HG03103 (cell line): ENCODE data around the gene CHCHD6.

Experiments used
- ATAC-seq: cut with Tn5 transposase; IDR thresholded peaks from one replicate; pipeline ENCODE4 v1.9.1; 2021; ENCODE audit warnings: low read depth; ENCODE audit not compliant: unreplicated experiment

Gene CHCHD6

DNA sequence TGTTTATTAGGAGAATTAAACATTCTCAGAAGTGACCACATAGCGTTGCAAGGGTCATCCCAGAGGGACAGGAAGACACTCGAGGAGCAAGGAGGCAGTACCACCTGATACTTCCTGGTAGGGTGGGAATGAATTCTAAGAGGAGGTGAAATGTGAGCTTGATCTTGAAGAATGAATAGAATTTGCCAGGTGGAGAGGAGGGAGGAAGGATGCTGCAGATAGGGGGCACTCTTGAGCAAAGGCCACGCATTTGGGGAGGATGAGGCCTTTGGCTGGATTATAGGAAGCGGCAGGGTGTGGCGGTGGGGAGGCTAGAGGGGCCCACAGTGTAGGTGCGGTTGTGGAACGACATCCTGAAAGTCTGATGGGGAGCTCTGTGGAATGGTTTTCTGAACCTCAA lies 33.5 kb downstream of the CHCHD6 start:
- no peak for ATAC-seq

DNA sequence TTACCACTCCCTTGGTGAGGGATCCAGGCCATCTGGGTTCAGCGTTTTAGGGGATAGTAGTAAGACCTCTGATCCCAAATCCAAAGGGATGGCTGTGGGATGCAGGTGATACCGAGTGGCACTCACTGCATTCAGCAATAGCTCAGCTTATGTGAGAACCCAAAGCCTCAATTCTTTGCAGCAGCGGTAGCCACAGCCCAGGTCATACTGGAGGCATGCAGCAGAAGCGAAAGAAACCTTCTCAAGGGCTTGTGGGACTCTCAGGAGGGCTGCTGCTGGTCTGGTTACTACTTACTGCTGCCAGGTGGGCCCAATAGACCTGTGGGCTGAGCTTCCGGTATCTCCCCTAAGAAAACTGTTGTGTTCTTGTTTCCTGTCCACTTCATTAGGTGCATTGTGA lies 38.0 kb downstream of the CHCHD6 start:
- no peak for ATAC-seq

DNA sequence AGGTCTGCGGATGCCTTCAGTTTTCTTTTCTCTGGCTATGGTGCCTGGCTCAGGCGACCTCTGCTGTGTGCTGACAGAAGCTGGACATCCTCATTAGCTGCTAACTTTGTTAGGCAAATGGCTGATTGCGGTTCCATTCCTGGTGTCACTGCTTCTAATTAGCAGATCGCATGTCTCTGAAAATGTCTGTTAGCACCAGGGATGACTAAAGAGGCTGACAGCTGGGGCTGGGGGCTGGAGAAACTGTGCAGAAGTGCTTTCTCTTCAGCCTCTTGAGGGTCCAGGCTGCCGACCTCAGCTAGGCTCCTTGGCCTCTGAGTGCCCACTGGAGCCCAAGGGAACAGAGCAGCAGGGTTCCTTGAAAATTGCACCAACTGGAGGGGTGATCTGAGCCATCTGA lies 39.3 kb downstream of the CHCHD6 start:
- no peak for ATAC-seq

DNA sequence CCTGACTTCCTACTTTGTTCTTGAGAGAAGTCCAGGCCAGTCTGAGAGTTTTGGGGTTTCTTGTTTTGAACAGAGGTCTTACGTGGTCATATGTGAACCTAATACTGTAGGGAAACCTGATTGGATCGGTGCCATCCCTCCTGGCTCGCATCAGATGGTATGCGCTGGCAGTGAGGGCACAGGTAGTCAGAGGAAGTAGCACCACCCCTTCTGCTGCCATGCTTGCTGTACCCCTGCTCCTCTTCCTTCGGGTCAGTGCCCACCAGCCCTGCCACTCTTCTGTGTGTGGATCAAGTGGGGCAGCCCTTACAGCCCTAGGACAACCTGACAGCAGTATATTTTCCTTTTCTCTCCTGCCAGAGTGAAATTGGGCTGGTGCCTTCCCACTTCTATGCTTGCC lies 39.7 kb downstream of the CHCHD6 start:
- ATAC-seq, result no peak

DNA sequence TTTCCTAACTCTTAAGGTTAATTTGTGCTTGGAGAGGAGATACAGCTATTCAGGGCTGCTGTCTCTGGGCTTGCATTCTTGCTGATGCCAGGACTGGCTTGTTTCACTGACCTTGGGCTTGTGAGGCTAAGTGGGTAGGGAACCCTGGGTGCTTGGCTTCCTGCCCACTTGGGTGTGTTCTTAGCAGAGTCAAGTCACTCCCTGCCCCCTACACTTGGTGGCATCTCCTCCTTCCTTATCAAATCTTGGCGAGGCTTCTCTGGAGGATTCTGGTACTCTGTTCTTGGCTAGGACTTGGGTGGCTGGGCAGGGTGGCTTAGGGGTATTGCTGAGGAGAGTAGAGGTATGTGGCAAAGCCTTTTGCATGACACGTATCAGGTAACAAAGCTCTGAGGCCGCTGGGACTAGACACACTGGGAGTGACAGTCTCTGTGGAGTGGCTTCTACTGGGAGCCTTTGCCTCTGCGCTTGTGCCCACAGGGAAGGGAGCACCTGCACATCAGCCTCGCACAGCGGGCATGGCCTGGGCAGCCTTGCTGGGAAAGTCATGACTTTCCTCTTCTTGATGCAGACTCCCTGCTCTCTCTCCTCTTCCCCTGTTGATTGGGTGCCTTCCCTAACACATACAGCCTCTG lies 41.8 kb downstream of the CHCHD6 start:
- no peak for ATAC-seq

DNA sequence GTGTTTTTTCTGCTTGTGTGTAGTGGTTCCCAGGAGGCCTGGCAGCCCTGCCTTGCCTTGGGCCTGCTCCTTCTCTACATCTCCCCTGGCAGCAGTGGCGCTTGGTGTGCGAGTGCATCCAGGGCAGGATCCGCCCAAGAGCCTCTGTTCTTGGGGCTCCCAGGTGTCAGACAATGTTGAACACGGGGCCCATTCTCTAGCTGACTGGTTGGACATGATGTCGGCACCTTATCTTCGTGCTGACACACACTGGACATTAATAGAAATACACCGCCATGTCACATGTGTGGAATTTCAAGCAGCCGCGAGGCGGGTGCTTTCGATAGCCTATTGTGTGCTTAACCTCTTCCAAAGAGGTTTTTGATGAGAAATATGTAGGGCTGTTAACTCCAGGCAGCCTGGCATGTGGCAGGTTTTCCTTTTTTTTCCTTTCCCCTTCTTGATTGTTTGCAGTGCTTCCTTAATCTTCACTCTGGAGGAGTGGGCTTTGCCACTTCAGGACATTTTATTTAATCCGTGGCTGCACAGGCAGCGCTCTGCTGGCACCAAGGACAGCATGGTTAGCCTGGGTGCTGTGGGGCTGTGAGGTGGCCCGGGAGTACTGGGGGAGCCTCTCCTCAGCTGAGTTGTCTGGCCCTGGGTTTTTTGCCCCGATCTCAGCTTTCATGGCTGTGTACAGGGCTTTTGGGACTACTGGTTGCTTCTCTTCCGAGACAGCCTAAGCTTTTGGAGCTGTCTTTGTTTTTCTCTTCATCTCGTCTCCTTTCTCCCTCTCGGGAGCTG lies 42.5 kb downstream of the CHCHD6 start:
- no peak for ATAC-seq

DNA sequence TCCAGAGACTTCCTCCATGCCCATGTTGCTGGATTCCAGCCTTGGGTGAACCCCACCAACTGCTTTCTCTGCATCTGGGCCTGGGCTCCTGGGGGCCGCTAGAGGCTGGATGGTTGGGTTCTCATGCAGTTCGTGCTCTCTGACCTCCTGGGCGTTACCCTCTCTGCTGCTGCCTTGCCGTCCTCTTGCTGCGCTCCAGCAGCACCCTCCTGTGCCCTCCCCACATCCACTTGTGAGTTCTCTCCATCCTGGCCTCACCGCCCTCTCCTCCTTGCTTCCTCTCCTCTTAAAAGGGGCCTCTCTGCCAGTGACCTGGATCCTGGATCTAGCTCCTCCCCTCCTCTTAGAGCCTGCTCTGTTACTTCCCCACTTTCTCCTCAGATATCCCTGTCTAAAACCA lies 43.7 kb downstream of the CHCHD6 start:
- no peak for ATAC-seq

DNA sequence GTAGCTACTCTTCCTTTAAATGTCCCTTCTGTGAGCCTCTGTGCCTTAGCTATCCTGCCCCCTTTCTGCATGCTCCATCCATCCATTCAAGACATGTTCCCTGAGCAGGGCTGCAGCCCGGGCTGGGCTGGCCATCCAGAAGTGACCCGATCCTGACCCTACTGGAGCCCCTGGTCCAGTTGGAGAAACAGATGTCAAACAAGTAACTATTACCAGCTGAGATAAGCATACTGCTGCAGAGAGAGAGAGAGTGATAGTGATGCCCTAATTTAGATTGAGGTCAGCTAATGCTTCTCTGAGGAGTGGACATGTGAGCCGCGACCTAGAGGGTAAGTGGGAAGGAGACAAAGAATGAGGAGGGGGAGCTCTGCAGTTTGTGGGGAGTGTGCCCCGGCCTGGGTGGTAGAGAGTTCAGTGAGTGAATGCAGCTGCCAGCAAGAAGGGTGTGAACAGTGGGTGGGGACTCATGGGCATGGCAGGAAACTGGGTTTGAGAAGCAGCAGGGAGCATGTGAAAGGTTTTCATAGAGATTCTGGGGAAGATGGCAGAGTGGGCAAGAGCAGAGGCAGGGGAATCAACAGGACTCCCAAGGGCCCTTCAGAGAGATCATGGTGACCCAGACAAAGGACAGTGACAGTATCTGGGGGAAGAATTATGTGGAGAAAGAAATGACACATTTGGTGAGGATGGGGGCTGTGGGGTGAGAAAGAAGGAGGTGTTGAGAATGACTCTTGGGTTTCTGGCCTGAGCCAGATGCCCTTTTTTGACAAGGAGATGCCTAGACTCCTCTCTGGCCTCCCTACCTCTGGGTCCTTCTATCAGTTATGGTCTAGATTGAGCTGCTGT lies 44.9 kb downstream of the CHCHD6 start:
- no peak for ATAC-seq

DNA sequence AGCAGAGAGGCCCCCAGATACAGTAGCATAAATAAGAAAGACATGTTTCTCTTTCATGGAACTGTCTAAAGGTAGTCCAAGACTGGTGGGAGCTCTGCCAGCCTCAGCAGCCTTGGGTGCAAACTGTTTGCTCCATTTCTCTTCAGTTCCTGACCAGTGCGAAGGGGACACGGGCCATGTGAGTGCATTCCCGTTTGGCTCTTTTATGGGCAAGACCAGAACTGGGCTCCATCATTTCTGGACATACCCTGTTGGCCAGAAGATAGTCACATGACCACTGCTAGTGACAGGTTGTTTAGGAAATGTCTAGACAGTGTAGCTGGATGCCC lies 45.5 kb downstream of the CHCHD6 start:
- ATAC-seq, result no peak

DNA sequence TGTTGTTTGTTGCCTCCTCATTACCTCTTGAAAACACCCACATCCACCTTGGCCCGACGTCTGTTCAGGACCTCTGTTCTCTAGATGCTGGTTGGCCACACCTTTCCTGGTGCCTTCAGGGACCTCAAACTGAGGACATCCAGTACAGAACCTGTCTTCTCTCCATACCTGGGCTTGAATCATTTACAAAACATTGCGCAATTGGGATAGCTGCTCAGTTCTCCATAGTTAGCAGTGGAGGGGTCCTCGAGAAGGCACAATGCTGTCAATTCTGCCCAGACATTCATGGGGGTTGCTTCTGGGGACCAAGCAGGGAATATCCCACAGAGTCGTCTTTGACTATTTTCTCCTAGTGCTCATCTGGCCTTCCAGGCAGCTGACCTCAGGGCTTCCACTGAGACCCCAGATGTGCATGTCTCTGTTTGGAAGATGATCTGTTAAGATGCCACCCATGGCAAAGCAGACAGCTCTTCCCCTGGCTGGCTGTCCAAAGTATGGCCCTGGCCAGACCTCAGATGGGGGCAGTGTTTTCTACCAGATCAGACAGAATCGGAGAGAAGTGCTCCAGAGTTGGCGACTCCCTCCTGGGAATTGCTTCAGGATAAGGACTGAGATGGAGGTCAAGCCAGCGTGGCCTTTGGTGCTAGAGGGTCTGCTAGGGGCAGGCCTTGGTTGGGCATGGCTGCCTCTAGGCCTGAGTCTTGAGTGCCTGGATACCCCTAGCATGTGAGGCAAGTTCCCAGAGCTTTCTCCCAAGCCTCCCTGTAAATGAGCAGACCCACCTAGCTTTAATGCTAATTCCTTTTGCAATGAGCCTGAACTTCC lies 46.1 kb downstream of the CHCHD6 start:
- no peak for ATAC-seq

DNA sequence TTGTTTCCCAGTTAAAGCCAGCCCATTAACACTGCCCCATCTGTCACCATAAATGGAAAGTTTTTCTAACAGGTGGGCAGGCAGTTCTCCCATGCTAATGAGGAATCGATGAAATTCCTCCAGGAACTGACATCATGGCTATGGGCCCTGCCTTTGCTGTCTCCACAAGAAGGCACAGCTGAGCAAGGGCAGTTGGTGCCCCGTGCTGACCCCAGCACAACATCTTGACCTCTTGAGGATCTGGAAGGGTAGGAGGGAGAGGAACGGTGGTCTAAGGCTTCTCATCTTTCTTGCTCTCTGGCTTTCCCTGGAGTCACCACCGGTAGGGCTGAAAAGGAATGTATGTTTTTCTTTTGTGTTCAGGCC lies 46.7 kb downstream of the CHCHD6 start:
- no peak for ATAC-seq

DNA sequence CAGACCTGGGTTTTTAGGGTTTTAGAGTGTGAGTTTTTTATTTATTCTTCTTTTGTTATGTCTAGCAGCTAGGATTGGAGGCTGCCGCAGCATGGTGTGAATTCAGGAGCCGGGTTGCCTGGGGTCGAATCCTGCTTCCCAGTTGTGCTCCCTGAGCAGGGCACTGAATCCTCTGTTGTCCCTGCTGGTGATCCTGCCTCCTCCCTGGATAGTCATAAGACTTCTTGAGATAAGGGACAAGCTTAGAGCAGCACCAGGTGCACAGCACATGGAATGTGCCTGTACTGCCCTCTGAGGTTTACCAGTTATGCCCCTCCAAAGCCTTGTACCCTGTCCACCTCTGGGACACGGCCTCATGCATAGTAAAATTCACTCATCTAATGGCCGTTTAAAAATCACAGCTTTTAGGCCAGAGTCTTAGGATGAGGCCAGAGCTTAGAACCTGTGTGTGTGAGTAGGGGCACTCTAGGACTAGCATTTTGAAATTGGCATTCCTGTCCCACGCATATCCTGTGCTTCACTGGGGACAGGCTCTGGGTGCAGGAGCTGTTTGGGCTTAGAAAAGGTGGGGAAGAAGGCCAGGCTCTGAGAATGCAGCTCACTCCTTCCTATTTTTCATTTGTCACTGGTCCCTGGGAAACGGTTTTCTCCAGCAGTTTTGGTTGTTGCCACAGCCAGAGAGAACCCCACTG lies 47.7 kb downstream of the CHCHD6 start:
- ATAC-seq, result no peak

DNA sequence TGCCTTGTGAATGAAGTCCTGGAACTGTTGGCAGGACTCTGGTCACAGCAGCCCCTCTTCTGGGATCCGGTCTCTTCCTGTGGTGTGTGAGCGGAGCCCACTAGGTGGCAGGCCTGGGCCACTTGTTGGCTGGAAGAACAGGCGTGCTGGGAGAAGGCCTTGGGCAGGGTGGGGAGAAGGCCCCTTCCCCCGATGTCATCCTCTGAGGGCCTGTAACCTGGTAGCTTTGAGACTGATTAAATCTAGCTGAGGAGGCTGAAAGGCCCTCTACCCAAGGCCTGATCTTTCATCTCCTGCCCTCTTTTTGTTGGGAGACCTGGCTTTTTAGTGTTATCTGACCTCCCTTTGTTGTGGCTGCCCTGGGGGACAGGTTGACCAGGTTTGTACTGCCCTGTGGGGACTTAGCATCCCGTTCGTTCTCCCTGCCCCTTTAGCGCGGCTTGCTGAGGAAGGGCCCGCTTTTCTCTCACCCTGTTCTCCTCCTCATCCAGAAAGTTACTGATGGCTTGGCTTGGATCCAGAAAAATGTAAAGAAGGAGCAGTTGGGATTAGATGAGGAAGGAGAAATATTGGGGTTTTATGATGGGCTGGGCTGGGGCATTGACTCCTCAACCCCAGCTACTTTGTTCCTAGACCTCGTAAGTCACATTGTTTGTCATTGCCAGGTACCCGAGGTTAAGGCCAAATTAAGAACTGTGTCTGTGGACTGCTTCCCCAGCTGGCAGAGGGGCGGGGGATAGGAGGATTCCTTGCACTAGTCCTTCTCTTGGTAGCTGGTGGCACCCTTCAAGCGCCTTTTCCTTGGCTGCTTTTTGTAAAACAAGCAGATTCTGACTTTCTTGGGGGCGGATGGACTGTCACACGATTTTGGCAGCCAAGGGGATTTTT lies 48.5 kb downstream of the CHCHD6 start:
- no peak for ATAC-seq

DNA sequence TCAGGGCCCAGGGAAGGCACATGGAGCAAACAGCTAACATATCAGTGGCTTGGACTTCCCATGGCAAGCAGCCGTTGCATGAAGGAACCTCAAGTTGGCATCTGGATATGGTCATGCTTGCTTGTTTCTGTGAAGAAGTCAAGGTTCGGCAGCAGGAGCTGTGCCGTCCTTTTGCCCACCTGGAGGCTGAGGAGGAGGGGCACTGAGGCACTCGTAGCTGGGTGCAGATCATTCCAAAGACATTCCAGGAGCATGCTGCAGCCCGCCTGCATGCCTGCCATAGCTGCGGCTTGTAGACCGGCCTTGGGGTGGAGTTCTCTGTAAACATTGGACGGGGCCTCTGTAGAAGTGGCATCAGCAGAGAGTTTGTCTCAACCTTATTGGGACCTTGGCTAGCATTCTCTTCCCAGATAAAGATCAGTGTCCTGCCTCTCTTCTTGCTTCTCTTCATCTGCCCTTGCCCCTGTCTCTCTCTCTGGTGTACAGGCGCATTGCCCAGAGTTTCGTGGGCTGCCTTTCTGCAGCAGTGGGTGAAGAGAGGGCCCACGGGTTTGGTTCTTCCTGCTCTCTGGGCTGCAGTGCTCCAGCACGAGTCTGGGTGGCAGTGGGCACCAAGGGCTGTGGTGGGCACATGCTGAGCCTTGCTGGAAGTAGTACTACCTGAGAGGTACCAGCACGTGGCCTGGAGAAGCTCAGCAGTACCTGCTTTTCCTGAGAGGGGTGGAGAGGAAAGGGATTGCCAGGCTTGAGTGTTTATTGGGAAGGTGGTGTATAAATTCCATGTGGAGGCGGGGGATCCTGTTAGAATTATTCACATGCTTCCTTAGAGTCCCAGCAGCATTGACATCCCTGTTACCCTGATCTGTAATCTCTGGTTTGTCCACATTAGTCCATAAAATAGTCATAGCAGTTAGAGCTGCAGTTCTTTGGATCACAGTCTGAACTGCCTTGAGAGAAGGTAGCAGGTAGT lies 49.4 kb downstream of the CHCHD6 start:
- no peak for ATAC-seq

DNA sequence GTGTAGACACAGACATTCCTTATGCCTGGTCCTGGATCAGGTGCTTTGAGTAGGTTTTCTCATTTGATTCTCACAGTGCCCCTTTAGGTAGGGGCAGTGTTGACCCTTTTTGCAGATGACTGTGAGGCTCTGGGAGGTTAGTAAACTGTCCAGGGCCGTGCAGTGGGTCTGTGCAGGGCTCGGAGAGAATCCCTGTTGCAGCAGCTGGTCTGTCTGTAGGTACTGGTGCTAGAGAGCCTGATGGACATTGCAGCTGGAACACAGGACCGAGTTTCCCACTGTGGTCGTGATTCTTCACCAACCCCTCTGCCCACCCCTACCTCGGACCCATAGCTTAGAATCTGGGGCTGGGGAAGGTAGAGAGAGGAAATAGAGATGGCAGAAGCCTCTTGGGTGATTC lies 51.8 kb downstream of the CHCHD6 start:
- ATAC-seq, result no peak

DNA sequence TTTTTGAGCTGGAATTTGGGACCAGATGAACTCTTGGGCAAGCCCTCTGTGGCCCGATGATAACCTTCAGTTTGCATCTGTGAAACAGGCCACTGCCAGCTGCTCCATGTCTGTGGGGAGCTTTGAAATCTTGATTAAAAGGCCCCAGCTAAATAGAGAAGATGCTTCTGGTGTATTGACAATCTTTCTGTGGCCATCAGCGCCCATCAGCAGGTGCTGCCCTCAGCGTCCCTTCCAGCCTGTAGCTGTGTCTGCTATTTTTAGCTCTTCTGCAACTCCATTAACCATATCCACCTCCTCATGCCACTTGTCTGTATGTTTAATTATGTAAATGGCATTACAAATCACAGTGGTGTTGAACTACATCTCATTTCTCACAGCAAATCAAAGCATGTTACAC lies 54.0 kb downstream of the CHCHD6 start:
- ATAC-seq, result no peak

DNA sequence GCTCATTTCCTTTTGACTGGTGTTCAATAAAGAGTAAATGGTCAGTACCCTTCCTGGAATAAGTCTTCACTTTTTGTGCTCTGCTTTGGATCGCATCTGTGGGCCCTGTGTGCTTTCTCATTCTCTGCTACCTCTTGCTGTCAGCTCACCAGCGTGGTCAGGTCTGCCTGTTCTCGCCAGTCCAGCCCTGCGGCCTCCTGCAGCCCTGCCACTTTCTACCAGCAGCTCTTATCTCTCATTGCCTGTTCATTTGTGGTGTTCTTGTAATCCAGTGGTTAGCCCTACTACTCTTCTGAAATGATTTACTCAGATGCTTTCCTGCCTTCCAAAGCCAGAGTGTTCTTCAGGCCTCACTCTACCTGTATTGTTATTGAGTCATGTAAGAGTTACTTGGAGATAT lies 54.8 kb downstream of the CHCHD6 start:
- no peak for ATAC-seq

DNA sequence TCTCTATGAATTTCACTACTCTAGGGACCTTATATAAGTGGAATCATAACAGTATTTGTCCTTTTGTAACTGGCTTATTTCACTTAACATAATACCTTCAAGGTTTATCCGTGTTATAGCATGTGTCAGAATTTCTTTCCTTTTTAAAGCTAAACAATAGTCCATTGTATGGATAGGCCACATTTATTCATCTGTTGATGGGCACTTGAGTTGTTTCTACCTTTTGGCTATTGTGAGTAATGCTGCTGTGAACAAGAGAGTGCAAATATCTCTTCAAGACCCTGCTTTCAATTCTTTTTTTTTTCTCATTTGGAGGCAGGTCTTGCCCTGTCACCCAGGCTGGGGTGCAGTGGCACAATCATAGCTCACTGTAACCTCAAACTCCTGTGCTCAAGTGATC lies 56.5 kb downstream of the CHCHD6 start:
- ATAC-seq, result no peak
